ENCODE measurements around the gene DNAL1. TPM values are rescaled to one million over a fixed set of nuclear protein-coding genes. Genes with fewer than 3 reads are reported as not detected.
A peak's percentile ranks its signal among the peaks of the same experiment; 100 is the strongest.

Gene DNAL1
- total RNA-seq (1 to 10 TPM; 3.6 to 8.4 (median 6.5) TPM), polyA plus RNA-seq (1 to 10 TPM; 4.2 to 4.5 TPM), total RNA-seq (11.6 reads per million, percentile 39 among the genes with 10 or more reads in this experiment)

- Histone ChIP-seq H3K4me1 (ENCODE audit: control insufficient read depth in 2 of 2, insufficient read depth in 2 of 2, low read length in 2 of 2) (peaks cover 7 to 9% of the 10 kb centered on the region in 2 donors), H3K4me3 (ENCODE audit: low read length) (peak within 1 kb of the TSS; percentile 92), H3K27me3 (ENCODE audit: control insufficient read depth in 2 of 2, insufficient read depth in 2 of 2, low read length in 2 of 2) (no peaks in the 10 kb centered on the region), H3K27ac (ENCODE audit: low read depth, low read length) (peak within 1 kb of the TSS; percentile 80), H3K36me3 (ENCODE audit: control insufficient read depth in 2 of 3, insufficient read depth in 3 of 3, low read length in 3 of 3) (no peaks in the 10 kb centered on the region), H3K9me3 (ENCODE audit: control insufficient read depth in 2 of 3, low read length in 3 of 3) (no peaks in the 10 kb centered on the region)
- no peaks in the 10 kb centered on the region for H3K27me3 Mint-ChIP-seq
- H3K27ac Mint-ChIP-seq, result peak within 1 kb of the TSS; percentile 86 to 98 (median 93)
- intact Hi-C loops (cut with micrococcal nuclease), result loop anchor here (1.0 to 10.0 kb wide), 8 partner anchors 32 to 660 kb away; partner anchors contain the start of genes ACOT2 (in 2 of the 2), ABCD4 (in 1 of the 2), ACOT6 (in 1 of the 2) and NUMB (in 1 of the 2)
- POLR2A ChIA-PET, result interaction anchor here (0.9 to 3.9 kb wide), 8 partner anchors 11 to 242 kb away, joined by 3 to 17 read pairs (median 4); partner anchors contain the start of genes RIOX1 and ZNF410
- no peaks in the 10 kb centered on the region for H3K36me3 Mint-ChIP-seq
- ATAC-seq, result peak; percentile 99
- H3K4me1 Mint-ChIP-seq, result peaks cover 8 to 20% (median 16%) of the 10 kb centered on the region in 7 donors
- peak; percentile 80 to 93 (median 86) for DNase-seq
- H3K4me3 Mint-ChIP-seq, result peak within 1 kb of the TSS; percentile 89 to 99 (median 94)
- H3K9me3 Mint-ChIP-seq, result no peaks in the 10 kb centered on the region
- CTCF ChIA-PET, result interaction anchor here (0.7 kb wide), 1 partner anchor 136 kb away, joined by 3 read pairs; no protein-coding TSS in a partner anchor
Measured at GRCh38 chr14:73644531-73645247, at the start of gene DNAL1. Gene DNAL1, plus strand, starts transcription at chr14:73644986. Its CDS starts 54 bp downstream, at chr14:73645040.

GRCh38 chr14:73599499-73599898 is 45.3 kb upstream of the DNAL1 start:
- Mint-ChIP-seq H3K27me3 (peaks cover 0 to 9% (median 0%) of the 10 kb centered on the region in 5 donors), H3K4me3 (no peak overlapping the region), H3K27ac (no peak overlapping the region), H3K36me3 (peaks cover 0 to 3% (median 0%) of the 10 kb centered on the region in 5 donors), H3K4me1 (no peaks in the 10 kb centered on the region), H3K9me3 (no peaks in the 10 kb centered on the region)
- Histone ChIP-seq H3K36me3 (ENCODE audit: control insufficient read depth in 2 of 3, insufficient read depth in 3 of 3, low read length in 3 of 3) (no peaks in the 10 kb centered on the region), H3K27ac (ENCODE audit: low read depth, low read length) (no peak overlapping the region), H3K27me3 (ENCODE audit: control insufficient read depth in 2 of 2, insufficient read depth in 2 of 2, low read length in 2 of 2) (no peaks in the 10 kb centered on the region), H3K9me3 (ENCODE audit: control insufficient read depth in 2 of 3, low read length in 3 of 3) (no peaks in the 10 kb centered on the region), H3K4me1 (ENCODE audit: control insufficient read depth in 2 of 2, insufficient read depth in 2 of 2, low read length in 2 of 2) (no peaks in the 10 kb centered on the region), H3K4me3 (ENCODE audit: low read length) (no peak overlapping the region)
- ATAC-seq (no peak), DNase-seq (no peak)
- POLR2A ChIA-PET, result interaction anchor here (1.0 kb wide), 1 partner anchor 13 kb away, joined by 3 read pairs; the partner anchor contains the start of gene ACOT6
- intact Hi-C loops (cut with micrococcal nuclease), result no loop called here
- CTCF ChIA-PET, result no interaction called here

GRCh38 chr14:73602994-73603393 is 41.8 kb upstream of the DNAL1 start:
- H3K4me3 Mint-ChIP-seq, result no peak overlapping the region
- Histone ChIP-seq H3K4me3 (ENCODE audit: low read length) (no peak overlapping the region), H3K4me1 (ENCODE audit: control insufficient read depth in 2 of 2, insufficient read depth in 2 of 2, low read length in 2 of 2) (no peaks in the 10 kb centered on the region), H3K27ac (ENCODE audit: low read depth, low read length) (no peak overlapping the region), H3K27me3 (ENCODE audit: control insufficient read depth in 2 of 2, insufficient read depth in 2 of 2, low read length in 2 of 2) (no peaks in the 10 kb centered on the region), H3K9me3 (ENCODE audit: control insufficient read depth in 2 of 3, low read length in 3 of 3) (no peaks in the 10 kb centered on the region), H3K36me3 (ENCODE audit: control insufficient read depth in 2 of 3, insufficient read depth in 3 of 3, low read length in 3 of 3) (no peaks in the 10 kb centered on the region)
- ATAC-seq (no peak), DNase-seq (no peak)
- H3K27ac Mint-ChIP-seq, result no peak overlapping the region
- POLR2A ChIA-PET, result no interaction called here
- intact Hi-C loops (cut with micrococcal nuclease), result no loop called here
- no peaks in the 10 kb centered on the region for H3K36me3 Mint-ChIP-seq
- peaks cover 0 to 16% (median 0%) of the 10 kb centered on the region in 5 donors for H3K27me3 Mint-ChIP-seq
- H3K4me1 Mint-ChIP-seq, result no peaks in the 10 kb centered on the region
- CTCF ChIA-PET, result no interaction called here
- H3K9me3 Mint-ChIP-seq, result no peaks in the 10 kb centered on the region

DNA sequence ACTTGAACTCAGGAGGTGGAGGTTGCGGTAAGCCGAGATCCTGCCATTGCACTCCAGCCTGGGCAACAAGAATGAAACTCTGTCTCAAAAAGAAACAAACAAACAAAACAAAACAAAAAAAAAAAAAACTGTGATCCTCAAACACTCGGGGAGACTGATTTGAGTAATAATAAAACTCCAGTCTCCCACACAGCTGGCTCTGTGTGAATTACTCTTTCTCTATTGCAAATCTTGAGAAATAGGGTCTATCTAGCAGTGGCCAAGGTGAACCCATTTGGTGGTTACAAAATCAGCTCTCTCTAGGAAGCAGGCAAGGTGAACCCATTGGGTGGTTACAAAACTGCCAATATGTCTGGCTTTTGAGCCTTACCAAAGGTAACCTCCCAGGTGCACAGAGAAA is 38.5 kb upstream of the DNAL1 start:
- H3K36me3 Mint-ChIP-seq, result peaks cover 0 to 2% (median 0%) of the 10 kb centered on the region in 5 donors
- H3K27me3 Mint-ChIP-seq, result peaks cover 0 to 11% (median 0%) of the 10 kb centered on the region in 5 donors
- H3K27ac Mint-ChIP-seq, result no peak overlapping the region
- ChIA-PET CTCF (interaction anchor here (0.6 kb wide), 1 partner anchor 37 kb away, joined by 6 read pairs; no protein-coding TSS in a partner anchor), POLR2A (interaction anchor here (0.7 to 1.5 kb wide), 2 partner anchors 14 to 191 kb away, joined by 3 to 5 read pairs; partner anchors contain the start of gene ACOT4)
- Histone ChIP-seq H3K27me3 (ENCODE audit: control insufficient read depth in 2 of 2, insufficient read depth in 2 of 2, low read length in 2 of 2) (no peaks in the 10 kb centered on the region), H3K4me3 (ENCODE audit: low read length) (no peak overlapping the region), H3K9me3 (ENCODE audit: control insufficient read depth in 2 of 3, low read length in 3 of 3) (no peaks in the 10 kb centered on the region), H3K36me3 (ENCODE audit: control insufficient read depth in 2 of 3, insufficient read depth in 3 of 3, low read length in 3 of 3) (no peaks in the 10 kb centered on the region), H3K27ac (ENCODE audit: low read depth, low read length) (no peak overlapping the region), H3K4me1 (ENCODE audit: control insufficient read depth in 2 of 2, insufficient read depth in 2 of 2, low read length in 2 of 2) (no peaks in the 10 kb centered on the region)
- H3K9me3 Mint-ChIP-seq, result peaks cover 0 to 4% (median 0%) of the 10 kb centered on the region in 11 donors
- no peak for DNase-seq
- H3K4me1 Mint-ChIP-seq, result peaks cover 0 to 3% (median 0%) of the 10 kb centered on the region in 7 donors
- no peak for ATAC-seq
- intact Hi-C loops (cut with micrococcal nuclease), result no loop called here
- H3K4me3 Mint-ChIP-seq, result no peak overlapping the region

- no peak overlapping the region for H3K4me3 ChIP-seq (ENCODE audit: low read length)
- no peak for ATAC-seq
- CTCF ChIA-PET, result interaction anchor here (0.6 kb wide), 1 partner anchor 38 kb away, joined by 6 read pairs; no protein-coding TSS in a partner anchor
- H3K27ac ChIP-seq (ENCODE audit: low read depth, low read length), result no peak overlapping the region
- peaks cover 0 to 4% (median 0%) of the 10 kb centered on the region in 11 donors for H3K9me3 Mint-ChIP-seq
- no peak overlapping the region for H3K27ac Mint-ChIP-seq
- POLR2A ChIA-PET, result interaction anchor here (1.5 kb wide), 1 partner anchor 15 kb away, joined by 3 read pairs; the partner anchor contains the start of gene ACOT4
- no peak for DNase-seq
- no peak overlapping the region for H3K4me3 Mint-ChIP-seq
- no peaks in the 10 kb centered on the region for H3K36me3 ChIP-seq (ENCODE audit: control insufficient read depth in 2 of 3, insufficient read depth in 3 of 3, low read length in 3 of 3)
- peaks cover 0 to 14% (median 0%) of the 10 kb centered on the region in 5 donors for H3K27me3 Mint-ChIP-seq
- no peaks in the 10 kb centered on the region for H3K27me3 ChIP-seq (ENCODE audit: control insufficient read depth in 2 of 2, insufficient read depth in 2 of 2, low read length in 2 of 2)
- no peaks in the 10 kb centered on the region for H3K4me1 ChIP-seq (ENCODE audit: control insufficient read depth in 2 of 2, insufficient read depth in 2 of 2, low read length in 2 of 2)
- peaks cover 0 to 7% (median 0%) of the 10 kb centered on the region in 7 donors for H3K4me1 Mint-ChIP-seq
- peaks cover 0 to 3% (median 0%) of the 10 kb centered on the region in 5 donors for H3K36me3 Mint-ChIP-seq
- no peaks in the 10 kb centered on the region for H3K9me3 ChIP-seq (ENCODE audit: control insufficient read depth in 2 of 3, low read length in 3 of 3)
- intact Hi-C loops (cut with micrococcal nuclease), result no loop called here
Measured at GRCh38 chr14:73607241-73607640, 37.5 kb upstream of the DNAL1 start.

DNA sequence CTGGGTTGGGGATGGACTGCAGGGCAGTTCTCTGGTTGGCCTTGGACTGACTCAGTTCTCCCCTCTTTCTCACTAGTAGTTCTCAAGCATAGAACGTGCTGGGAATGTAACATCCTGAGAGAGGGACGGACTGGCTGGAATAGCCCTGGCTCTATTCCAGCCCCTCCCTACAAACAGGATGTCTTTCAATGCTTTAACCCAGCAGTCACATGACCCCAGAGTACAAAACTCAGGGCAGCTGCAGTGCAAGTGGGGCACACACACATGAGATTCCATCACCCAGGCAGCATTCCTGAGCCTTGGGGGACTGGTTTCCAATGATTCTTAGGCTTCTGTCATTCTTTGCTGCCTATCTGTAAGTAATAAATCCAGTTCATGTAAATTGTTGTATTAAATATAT is 34.1 kb upstream of the DNAL1 start:
- no peak for ATAC-seq
- Mint-ChIP-seq H3K27me3 (peaks cover 0 to 12% (median 0%) of the 10 kb centered on the region in 5 donors), H3K4me3 (no peak overlapping the region), H3K27ac (no peak overlapping the region), H3K4me1 (peaks cover 0 to 14% (median 0%) of the 10 kb centered on the region in 7 donors), H3K36me3 (peaks cover 0 to 3% (median 0%) of the 10 kb centered on the region in 5 donors), H3K9me3 (peaks cover 0 to 4% (median 0%) of the 10 kb centered on the region in 11 donors)
- intact Hi-C loops (cut with micrococcal nuclease), result no loop called here
- ChIA-PET POLR2A (interaction anchor here (0.5 to 0.6 kb wide), 2 partner anchors 24 to 107 kb away, joined by 3 to 6 read pairs; no protein-coding TSS in a partner anchor), CTCF (interaction anchor here (0.7 kb wide), 1 partner anchor 101 kb away, joined by 4 read pairs; no protein-coding TSS in a partner anchor)
- Histone ChIP-seq H3K9me3 (ENCODE audit: control insufficient read depth in 2 of 3, low read length in 3 of 3) (no peaks in the 10 kb centered on the region), H3K27me3 (ENCODE audit: control insufficient read depth in 2 of 2, insufficient read depth in 2 of 2, low read length in 2 of 2) (no peaks in the 10 kb centered on the region), H3K4me3 (ENCODE audit: low read length) (no peak overlapping the region), H3K27ac (ENCODE audit: low read depth, low read length) (no peak overlapping the region), H3K36me3 (ENCODE audit: control insufficient read depth in 2 of 3, insufficient read depth in 3 of 3, low read length in 3 of 3) (no peaks in the 10 kb centered on the region), H3K4me1 (ENCODE audit: control insufficient read depth in 2 of 2, insufficient read depth in 2 of 2, low read length in 2 of 2) (no peaks in the 10 kb centered on the region)
- no peak for DNase-seq

All from naive thymus-derived CD4-positive, alpha-beta T cell (primary cell).